HepG2 (cell line): ENCODE results near the gene HELZ2. TPM values are rescaled to one million over a fixed set of nuclear protein-coding genes. Genes with fewer than 3 reads are reported as not detected.
A peak's percentile ranks its signal among the peaks of the same experiment; 100 is the strongest.

Source experiments
- ATF1 ChIP-seq: IDR thresholded peaks from 2 replicates; pipeline ENCODE4 v1.6.1; 2016; ENCODE audit warnings: mild to moderate bottlenecking, control low read depth
- HNRNPL ChIP-seq: fragments of 200-400 bp; formaldehyde crosslinking; IDR thresholded peaks from 2 replicates; pipeline ENCODE4 v1.6.1; 2017; ENCODE audit warnings: mild to moderate bottlenecking, low read depth, low read length
- MAFK ChIP-seq, 2 experiments: IDR thresholded peaks in 1 of 2; conservative IDR thresholded peaks in 1 of 2; 2 replicates each; pipeline ENCODE4 v1.6.1; 2011; ENCODE audit warnings: improper control_type of control experiment in 2 of 2, low read length in 2 of 2
- NR1H2 ChIP-seq: sonication (generic); formaldehyde crosslinking; IDR thresholded peaks from 2 replicates; pipeline ENCODE4 v1.8.1; 2022; ENCODE audit warnings: low read depth, missing genetic modification reagents, borderline replicate concordance
- PHF8 ChIP-seq: sonication (generic); formaldehyde crosslinking; IDR thresholded peaks from 2 replicates; pipeline ENCODE4 v1.5.0; 2020; ENCODE audit warnings: missing genetic modification reagents
- RAD21 ChIP-seq: fragments of 450-650 bp; formaldehyde crosslinking; IDR thresholded peaks from 2 replicates; pipeline ENCODE4 v1.5.0; 2020; ENCODE audit warnings: mild to moderate bottlenecking
- RBFOX2 ChIP-seq: fragments of 200-400 bp; formaldehyde crosslinking; IDR thresholded peaks from 2 replicates; pipeline ENCODE4 v1.6.1; 2017; ENCODE audit warnings: low read depth, mild to moderate bottlenecking, low read length
- RNF2 ChIP-seq: fragments of 450-650 bp; conservative IDR thresholded peaks from 2 replicates; pipeline ENCODE4 v1.6.1; 2016; ENCODE audit warnings: low read depth
- SAFB2 ChIP-seq: sonication (generic); formaldehyde crosslinking; IDR thresholded peaks from 2 replicates; pipeline ENCODE4 v1.5.1; 2020; ENCODE audit warnings: missing genetic modification reagents, low read depth, mild to moderate bottlenecking, borderline replicate concordance
- SIX1 ChIP-seq: sonication (generic); formaldehyde crosslinking; IDR thresholded peaks from 2 replicates; pipeline ENCODE4 v1.4.0; 2020; ENCODE audit warnings: missing genetic modification reagents, borderline replicate concordance
- SPEN ChIP-seq: sonication (generic); formaldehyde crosslinking; IDR thresholded peaks from 2 replicates; pipeline ENCODE4 v1.5.1; 2020; ENCODE audit warnings: low read depth, mild to moderate bottlenecking, missing genetic modification reagents
- THYN1 ChIP-seq: sonication (generic); formaldehyde crosslinking; IDR thresholded peaks from 2 replicates; pipeline ENCODE4 v1.8.1; 2023; ENCODE audit warnings: low read depth, mild to moderate bottlenecking, moderate library complexity, missing genetic modification reagents, borderline replicate concordance
- TP53 ChIP-seq: sonication (generic); formaldehyde crosslinking; conservative IDR thresholded peaks from 2 replicates; pipeline ENCODE4 v1.4.0; 2020; ENCODE audit warnings: missing genetic modification reagents
- XBP1 ChIP-seq: sonication (generic); formaldehyde crosslinking; IDR thresholded peaks from 2 replicates; pipeline ENCODE4 v1.5.0; 2020; ENCODE audit warnings: missing genetic modification reagents
- XRCC5 ChIP-seq: fragments of 200-400 bp; formaldehyde crosslinking; optimal IDR thresholded peaks from 2 replicates; pipeline ENCODE3; 2017; ENCODE audit warnings: mild to moderate bottlenecking, low read length
- ZNF205 ChIP-seq: IDR thresholded peaks from 2 replicates; pipeline ENCODE4 v1.6.1; 2018; ENCODE audit warnings: missing biosample characterization, missing genetic modification reagents
- ZNF33A ChIP-seq: sonication (generic); formaldehyde crosslinking; IDR thresholded peaks from 2 replicates; pipeline ENCODE4 v1.5.1; 2020; ENCODE audit warnings: missing genetic modification reagents, mild to moderate bottlenecking, moderate library complexity, borderline replicate concordance
- ZNF468 ChIP-seq: sonication (generic); formaldehyde crosslinking; IDR thresholded peaks from 2 replicates; pipeline ENCODE4 v1.8.0; 2022; ENCODE audit warnings: mild to moderate bottlenecking, moderate library complexity, missing genetic modification reagents
- ZNF496 ChIP-seq: sonication (generic); formaldehyde crosslinking; IDR thresholded peaks from 2 replicates; pipeline ENCODE4 v1.8.1; 2023; ENCODE audit warnings: mild to moderate bottlenecking, moderate library complexity, missing genetic modification reagents; ENCODE audit not compliant: insufficient replicate concordance
- ZSCAN20 ChIP-seq: sonication (generic); formaldehyde crosslinking; IDR thresholded peaks from 2 replicates; pipeline ENCODE4 v1.4.0; 2020; ENCODE audit warnings: missing genetic modification reagents, mild to moderate bottlenecking, borderline replicate concordance
- polyA plus RNA-seq, 8 experiments: library from polyadenylated mRNA; depleted of rRNA in 3 of 8; stranded (reverse) in 7 of 8; unstranded in 1 of 8; fragments of >200 nt; fragmentation: Illumina TruSeq in 4 of 8; extraction: Trizol in 4 of 8; gene quantifications; 2 replicates each; pipeline versions ENCODE4 v1.2.1 to v1.2.3, GENCODE V29; 2011 to 2016; ENCODE audit warnings: low read depth in 4 of 8, missing spikeins in 1 of 8, mixed read lengths in 1 of 8; ENCODE audit not compliant: insufficient read depth in 1 of 8
- total RNA-seq, 5 experiments: library from RNA; depleted of rRNA; stranded (reverse); fragments of >200 nt; fragmentation: Illumina TruSeq; extraction: Trizol; gene quantifications; 2 replicates each; pipeline ENCODE4 v1.2.3, GENCODE V29; 2016; ENCODE audit warnings: low read depth in 1 of 5
- TF ChIP-seq, protein P1 (sequence below): sonication (generic); formaldehyde crosslinking; conservative IDR thresholded peaks from 2 replicates; pipeline ENCODE4 v1.4.0; 2020; ENCODE audit warnings: missing genetic modification reagents
- TF ChIP-seq, protein P2 (sequence below): sonication (generic); formaldehyde crosslinking; conservative IDR thresholded peaks from 2 replicates; pipeline ENCODE4 v1.8.0; 2022; ENCODE audit warnings: low read depth, missing genetic modification reagents
- TF ChIP-seq, protein P3 (sequence below): IDR thresholded peaks from 2 replicates; pipeline ENCODE4 v1.6.1; 2012; ENCODE audit warnings: low read depth, low read length, improper control_type of control experiment
- TF ChIP-seq, protein P4 (sequence below): sonication (generic); formaldehyde crosslinking; conservative IDR thresholded peaks from 2 replicates; pipeline ENCODE4 v1.8.1; 2023; ENCODE audit warnings: missing genetic modification reagents

HELZ2 gene
- total and polyA plus RNA-seq, 2 of the 13 experiments (the other 11 are each of a cell fraction or from before 2014, with no cell fraction given): 9.6 to 10.1 TPM

DNA sequence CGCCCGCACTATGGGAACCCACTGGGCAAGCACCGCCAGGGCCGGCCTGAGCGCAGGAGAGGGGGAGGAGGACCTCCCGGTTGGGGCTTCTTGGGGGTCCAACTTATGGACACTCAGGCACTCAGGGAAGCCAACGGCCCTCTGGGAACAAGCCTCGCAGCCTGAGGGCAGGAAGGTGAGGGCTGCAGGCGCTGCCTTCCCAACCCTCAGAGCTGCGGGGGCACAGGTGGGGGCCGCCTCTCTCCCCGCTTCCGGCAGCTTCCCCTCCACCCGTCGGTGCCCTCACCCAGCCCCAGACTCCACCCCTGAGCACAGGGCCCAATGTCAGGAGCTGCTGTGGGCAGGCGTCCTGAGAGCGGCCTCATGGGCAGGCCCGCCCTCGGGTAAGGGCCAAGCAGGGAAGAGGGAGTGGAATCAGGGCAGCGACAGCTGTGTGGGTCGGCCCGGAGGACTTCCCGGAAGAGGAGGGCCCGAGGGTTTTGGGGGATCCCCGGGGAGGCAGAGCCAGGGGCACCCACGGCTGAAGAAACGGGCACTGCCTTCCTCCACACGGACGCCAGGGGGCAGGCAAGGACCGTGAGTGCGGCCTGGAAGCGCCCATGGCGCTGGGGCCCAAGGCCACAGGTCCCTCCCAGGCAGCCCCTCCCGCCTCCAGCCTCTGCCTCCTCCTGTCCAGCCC is 36.4 kb downstream of the HELZ2 start (continued):
- TF ChIP-seq, protein P1, sequence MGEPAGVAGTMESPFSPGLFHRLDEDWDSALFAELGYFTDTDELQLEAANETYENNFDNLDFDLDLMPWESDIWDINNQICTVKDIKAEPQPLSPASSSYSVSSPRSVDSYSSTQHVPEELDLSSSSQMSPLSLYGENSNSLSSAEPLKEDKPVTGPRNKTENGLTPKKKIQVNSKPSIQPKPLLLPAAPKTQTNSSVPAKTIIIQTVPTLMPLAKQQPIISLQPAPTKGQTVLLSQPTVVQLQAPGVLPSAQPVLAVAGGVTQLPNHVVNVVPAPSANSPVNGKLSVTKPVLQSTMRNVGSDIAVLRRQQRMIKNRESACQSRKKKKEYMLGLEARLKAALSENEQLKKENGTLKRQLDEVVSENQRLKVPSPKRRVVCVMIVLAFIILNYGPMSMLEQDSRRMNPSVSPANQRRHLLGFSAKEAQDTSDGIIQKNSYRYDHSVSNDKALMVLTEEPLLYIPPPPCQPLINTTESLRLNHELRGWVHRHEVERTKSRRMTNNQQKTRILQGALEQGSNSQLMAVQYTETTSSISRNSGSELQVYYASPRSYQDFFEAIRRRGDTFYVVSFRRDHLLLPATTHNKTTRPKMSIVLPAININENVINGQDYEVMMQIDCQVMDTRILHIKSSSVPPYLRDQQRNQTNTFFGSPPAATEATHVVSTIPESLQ (CRISPR knock-in tag): peak; percentile 96; the same call in 1 of the 2 replicates
- TF ChIP-seq ZNF468 (CRISPR knock-in tag): no peak
- TF ChIP-seq PHF8 (CRISPR knock-in tag): peak; percentile 67
- no peak for TF ChIP-seq SIX1 (CRISPR knock-in tag)
- peak; percentile 76; the same call in 1 of the 2 replicates for TF ChIP-seq ZSCAN20
- no peak for TF ChIP-seq ZNF496 (CRISPR knock-in tag)
- peak; percentile 100 for TF ChIP-seq RAD21 (CRISPR knock-in tag)
- peak; percentile 80; the same call in 1 of the 2 replicates for TF ChIP-seq TP53 (CRISPR knock-in tag)
- TF ChIP-seq RBFOX2: peak; percentile 77
- peak; percentile 98 for TF ChIP-seq HNRNPL
- TF ChIP-seq MAFK (conservative IDR thresholded peaks at IDR 0.05 in 1 of 2, IDR thresholded peaks at IDR 0.05 in 1 of 2; ENCODE audit: low read length in 2 of 2): no peak; a peak in 1 of 4 replicates
- TF ChIP-seq RNF2: no peak; the same call in 1 of the 2 replicates
- TF ChIP-seq ATF1 (CRISPR knock-in tag): no peak
- TF ChIP-seq SAFB2 (CRISPR knock-in tag): peak; percentile 80
- TF ChIP-seq, protein P2, sequence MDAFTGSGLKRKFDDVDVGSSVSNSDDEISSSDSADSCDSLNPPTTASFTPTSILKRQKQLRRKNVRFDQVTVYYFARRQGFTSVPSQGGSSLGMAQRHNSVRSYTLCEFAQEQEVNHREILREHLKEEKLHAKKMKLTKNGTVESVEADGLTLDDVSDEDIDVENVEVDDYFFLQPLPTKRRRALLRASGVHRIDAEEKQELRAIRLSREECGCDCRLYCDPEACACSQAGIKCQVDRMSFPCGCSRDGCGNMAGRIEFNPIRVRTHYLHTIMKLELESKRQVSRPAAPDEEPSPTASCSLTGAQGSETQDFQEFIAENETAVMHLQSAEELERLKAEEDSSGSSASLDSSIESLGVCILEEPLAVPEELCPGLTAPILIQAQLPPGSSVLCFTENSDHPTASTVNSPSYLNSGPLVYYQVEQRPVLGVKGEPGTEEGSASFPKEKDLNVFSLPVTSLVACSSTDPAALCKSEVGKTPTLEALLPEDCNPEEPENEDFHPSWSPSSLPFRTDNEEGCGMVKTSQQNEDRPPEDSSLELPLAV (CRISPR knock-in tag): no peak
- TF ChIP-seq THYN1 (CRISPR knock-in tag): no peak
- TF ChIP-seq SPEN (CRISPR knock-in tag): peak; percentile 87
- TF ChIP-seq XRCC5: peak; percentile 90
- TF ChIP-seq ZNF205: peak; percentile 90
- TF ChIP-seq, protein P3, sequence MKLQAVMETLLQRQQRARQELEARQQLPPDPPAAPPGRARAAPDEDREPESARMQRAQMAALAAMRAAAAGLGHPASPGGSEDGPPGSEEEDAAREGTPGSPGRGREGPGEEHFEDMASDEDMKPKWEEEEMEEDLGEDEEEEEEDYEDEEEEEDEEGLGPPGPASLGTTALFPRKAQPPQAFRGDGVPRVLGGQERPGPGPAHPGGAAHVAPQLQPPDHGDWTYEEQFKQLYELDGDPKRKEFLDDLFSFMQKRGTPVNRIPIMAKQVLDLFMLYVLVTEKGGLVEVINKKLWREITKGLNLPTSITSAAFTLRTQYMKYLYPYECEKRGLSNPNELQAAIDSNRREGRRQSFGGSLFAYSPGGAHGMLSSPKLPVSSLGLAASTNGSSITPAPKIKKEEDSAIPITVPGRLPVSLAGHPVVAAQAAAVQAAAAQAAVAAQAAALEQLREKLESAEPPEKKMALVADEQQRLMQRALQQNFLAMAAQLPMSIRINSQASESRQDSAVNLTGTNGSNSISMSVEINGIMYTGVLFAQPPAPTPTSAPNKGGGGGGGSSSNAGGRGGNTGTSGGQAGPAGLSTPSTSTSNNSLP: 0 out of 2 replicates have a peak, but pooled peaks have one; percentile 26
- TF ChIP-seq ZNF33A (CRISPR knock-in tag): no peak
- no peak for TF ChIP-seq XBP1 (CRISPR knock-in tag)
- TF ChIP-seq, protein P4, sequence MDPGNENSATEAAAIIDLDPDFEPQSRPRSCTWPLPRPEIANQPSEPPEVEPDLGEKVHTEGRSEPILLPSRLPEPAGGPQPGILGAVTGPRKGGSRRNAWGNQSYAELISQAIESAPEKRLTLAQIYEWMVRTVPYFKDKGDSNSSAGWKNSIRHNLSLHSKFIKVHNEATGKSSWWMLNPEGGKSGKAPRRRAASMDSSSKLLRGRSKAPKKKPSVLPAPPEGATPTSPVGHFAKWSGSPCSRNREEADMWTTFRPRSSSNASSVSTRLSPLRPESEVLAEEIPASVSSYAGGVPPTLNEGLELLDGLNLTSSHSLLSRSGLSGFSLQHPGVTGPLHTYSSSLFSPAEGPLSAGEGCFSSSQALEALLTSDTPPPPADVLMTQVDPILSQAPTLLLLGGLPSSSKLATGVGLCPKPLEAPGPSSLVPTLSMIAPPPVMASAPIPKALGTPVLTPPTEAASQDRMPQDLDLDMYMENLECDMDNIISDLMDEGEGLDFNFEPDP (CRISPR knock-in tag): no peak
- no peak for TF ChIP-seq NR1H2 (CRISPR knock-in tag)
